BE2C (cell line): ENCODE data around the gene DLG2.

Source experiments
- DNase-seq: peaks from one replicate; pipeline ENCODE4 v3.0.0-alpha.2; 2020
- H3K27me3 ChIP-seq: fragments of 250-450 bp; sonication (Bioruptor Pico); 2 replicates; pipeline ENCODE4 v1.5.1; 2020; ENCODE audit warnings: mild to moderate bottlenecking
- H3K36me3 ChIP-seq: fragments of 250-450 bp; sonication (Bioruptor Pico); 2 replicates; pipeline ENCODE4 v1.5.1; 2020; ENCODE audit warnings: mild to moderate bottlenecking
- H3K4me1 ChIP-seq: fragments of 250-450 bp; sonication (Bioruptor Pico); 2 replicates; pipeline ENCODE4 v1.5.1; 2020
- H3K4me3 ChIP-seq: 2 replicates; pipeline ENCODE4 v1.5.1; 2011; ENCODE audit warnings: low read depth, low read length
- H3K9me3 ChIP-seq: fragments of 250-450 bp; sonication (Bioruptor Pico); 2 replicates; pipeline ENCODE4 v1.5.1; 2020
- CTCF ChIP-seq: IDR thresholded peaks from 2 replicates; pipeline ENCODE4 v1.5.1; 2012; ENCODE audit warnings: mild to moderate bottlenecking, low read depth, low read length

DLG2 gene

GRCh38 chr11:85534806-85535205 lies 92.3 kb downstream of the DLG2 start:
- TF ChIP-seq CTCF, result no peak
- Histone ChIP-seq H3K4me1 (no peaks in the 10 kb centered on the region), H3K9me3 (no peaks in the 10 kb centered on the region; the same call in 1 of the 2 replicates), H3K36me3 (no peaks in the 10 kb centered on the region), H3K4me3 (no peak overlapping the region), H3K27me3 (no peaks in the 10 kb centered on the region)
- DNase-seq, result no peak

DNA sequence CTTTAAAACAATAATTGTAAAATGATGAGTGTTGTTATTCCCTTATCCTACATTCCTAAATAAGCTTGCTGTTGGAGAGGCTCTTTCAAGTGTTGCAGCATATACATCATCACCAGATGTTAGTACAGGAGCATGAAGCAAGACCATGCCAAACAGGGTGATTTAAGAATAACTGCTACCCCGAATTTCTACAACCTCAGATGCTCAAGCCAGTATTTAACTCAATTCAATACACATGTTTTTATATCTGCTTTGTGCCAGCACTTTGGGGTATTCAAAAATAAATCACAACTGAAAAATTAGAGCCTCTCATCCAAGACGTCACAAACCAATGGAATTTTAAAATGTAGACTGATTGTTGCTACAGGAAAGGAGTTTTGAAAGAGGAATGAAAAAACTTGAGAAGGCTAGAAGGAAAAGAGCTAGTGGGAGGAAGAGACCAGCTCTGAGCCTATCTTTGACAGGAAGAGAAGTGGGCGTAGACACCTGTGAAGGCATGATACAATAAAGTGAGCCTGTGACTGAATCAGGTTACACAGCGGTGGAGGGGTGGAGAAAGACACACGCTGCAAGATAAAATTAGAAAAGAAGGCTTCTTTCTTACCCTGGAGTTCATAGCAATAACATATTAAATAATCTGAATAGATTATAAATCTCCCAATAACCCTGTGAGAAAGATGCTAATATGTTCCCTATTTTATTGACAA lies 95.8 kb downstream of the DLG2 start:
- Histone ChIP-seq H3K36me3 (no peaks in the 10 kb centered on the region), H3K9me3 (no peaks in the 10 kb centered on the region), H3K4me1 (no peaks in the 10 kb centered on the region), H3K27me3 (no peaks in the 10 kb centered on the region), H3K4me3 (no peak overlapping the region)
- no peak for TF ChIP-seq CTCF
- DNase-seq, result no peak

- no peak for DNase-seq
- Histone ChIP-seq H3K27me3 (no peaks in the 10 kb centered on the region), H3K4me1 (no peaks in the 10 kb centered on the region), H3K4me3 (no peak overlapping the region), H3K9me3 (no peaks in the 10 kb centered on the region), H3K36me3 (no peaks in the 10 kb centered on the region)
- no peak for TF ChIP-seq CTCF
Observed at GRCh38 chr11:85530634-85531033, 96.5 kb downstream of the DLG2 start.

GRCh38 chr11:85526564-85526963 lies 100.6 kb downstream of the DLG2 start:
- TF ChIP-seq CTCF, result no peak
- Histone ChIP-seq H3K27me3 (no peaks in the 10 kb centered on the region), H3K9me3 (peaks cover 2% of the 10 kb centered on the region), H3K4me1 (no peaks in the 10 kb centered on the region), H3K36me3 (no peaks in the 10 kb centered on the region), H3K4me3 (no peak overlapping the region)
- DNase-seq, result no peak

- no peak for TF ChIP-seq CTCF
- no peaks in the 10 kb centered on the region for H3K36me3 ChIP-seq
- H3K27me3 ChIP-seq, result no peaks in the 10 kb centered on the region
- no peak for DNase-seq
- no peak overlapping the region for H3K4me3 ChIP-seq
- peaks cover 2% of the 10 kb centered on the region for H3K9me3 ChIP-seq
- H3K4me1 ChIP-seq, result no peaks in the 10 kb centered on the region
Observed at GRCh38 chr11:85525686-85526085, 101.5 kb downstream of the DLG2 start.

DNA sequence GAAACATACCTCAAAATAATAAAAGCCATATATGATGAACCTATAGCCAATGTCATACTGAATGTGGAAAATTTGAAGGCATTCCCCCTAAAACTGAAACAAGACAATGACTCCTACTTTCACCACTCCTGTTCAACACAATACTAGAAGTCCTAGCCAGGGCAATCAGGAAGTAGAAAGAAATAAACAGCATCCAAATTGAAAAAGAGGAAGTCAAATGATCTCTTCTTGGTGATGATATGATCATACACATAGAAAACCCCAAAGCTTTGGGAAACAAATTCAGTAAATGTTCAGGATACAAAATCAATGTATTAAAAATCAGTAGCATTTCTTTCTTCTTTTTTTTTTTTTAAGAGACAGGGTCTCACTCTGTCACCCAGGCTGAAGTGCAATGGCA lies 109.9 kb downstream of the DLG2 start:
- no peaks in the 10 kb centered on the region for H3K36me3 ChIP-seq
- DNase-seq, result no peak
- no peaks in the 10 kb centered on the region for H3K27me3 ChIP-seq
- no peak overlapping the region for H3K4me3 ChIP-seq
- no peak for TF ChIP-seq CTCF
- peaks cover 2% of the 10 kb centered on the region; the same call in 1 of the 2 replicates for H3K9me3 ChIP-seq
- no peaks in the 10 kb centered on the region for H3K4me1 ChIP-seq
